ENCODE results near the gene NELFA. TPM values are rescaled to one million over a fixed set of nuclear protein-coding genes. Genes with fewer than 3 reads are reported as not detected.
A peak's percentile ranks its signal among the peaks of the same experiment; 100 is the strongest.

The NELFA gene
- total RNA-seq, 1 experiment from 2014 or later, result 56.1 TPM

DNA sequence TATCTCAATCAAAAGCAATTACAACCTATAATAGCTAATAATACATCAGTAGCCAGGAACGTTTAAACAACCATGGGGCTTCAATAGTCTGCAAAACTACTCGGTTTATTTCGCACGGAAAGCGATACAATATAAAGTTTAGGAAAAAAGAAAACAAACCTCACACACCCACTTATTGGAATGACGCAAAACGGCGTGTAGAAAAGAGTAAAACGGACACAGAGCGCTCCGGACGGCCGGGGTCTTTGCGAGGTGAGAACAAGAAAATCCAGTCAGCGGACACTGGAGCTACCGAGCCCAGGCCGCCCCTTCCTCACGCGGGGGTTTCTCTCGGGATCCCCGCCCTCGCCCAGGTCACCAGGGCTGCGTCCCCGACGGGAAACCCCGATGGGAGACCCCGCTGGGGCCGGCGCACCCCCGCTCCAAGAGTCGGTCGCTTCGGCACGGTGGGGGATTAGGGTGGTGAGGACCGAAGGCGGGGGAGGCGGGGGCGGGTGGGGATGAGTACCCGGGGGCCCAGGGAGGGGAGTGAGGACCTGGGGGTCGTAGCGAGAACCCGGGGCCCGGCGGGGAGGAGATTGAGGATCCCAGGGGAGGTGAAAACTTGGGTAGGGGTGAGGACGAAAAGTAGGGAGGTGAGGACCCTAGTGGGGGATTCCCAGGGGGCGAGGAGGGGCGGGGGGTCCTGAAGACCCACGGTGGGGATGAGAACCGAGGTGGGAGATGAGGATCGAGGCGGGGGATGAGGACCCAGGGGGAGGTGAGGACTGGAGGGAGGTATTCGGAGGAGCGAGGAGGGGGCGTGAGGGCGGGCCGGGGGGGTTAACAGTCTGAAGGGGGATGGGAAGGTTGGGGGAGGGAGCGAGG lies 737 bp downstream of the NELFA start:
- ChIA-PET CTCF (no interaction called here), POLR2A (no interaction called here), RAD21 (ENCODE audit: low non-redundant PET in 1 of 2, low total read pairs in 2 of 2, uncharacterized antibody in 2 of 2, unreplicated experiment in 2 of 2) (no interaction called here)
- intact Hi-C loops (cut with micrococcal nuclease), result loop anchor here (5.0 kb wide), 1 partner anchor 49 kb away; the partner anchor contains the start of gene NAT8L
- Histone ChIP-seq H3K27ac (ENCODE audit: low read depth, low read length) (peak overlapping the region; percentile 99; the same call in 1 of the 2 replicates), H3K4me3 (replicated peaks in 1 of 2; ENCODE audit: low read depth in 1 of 2, low read length in 2 of 2) (peak overlapping the region; percentile 97 to 98), H3K9me3 (ENCODE audit: control insufficient read depth in 1 of 2, insufficient read depth in 1 of 2, low read depth in 1 of 2, low read length in 2 of 2) (no peaks in the 10 kb centered on the region), H3K4me1 (ENCODE audit: control insufficient read depth in 1 of 2, insufficient read depth in 2 of 2, low read length in 2 of 2) (peaks cover 10 to 24% of the 10 kb centered on the region in 2 experiments; a peak in 3 of 4 replicates), H2AFZ (ENCODE audit: low read depth, low read length, poor library complexity, severe bottlenecking) (no peak overlapping the region), H4K20me1 (ENCODE audit: insufficient read depth) (peaks cover 6% of the 10 kb centered on the region), H3K4me2 (ENCODE audit: low read length) (peak overlapping the region; percentile 88), H3K36me3 (ENCODE audit: control insufficient read depth in 1 of 2, insufficient read depth in 2 of 2, low read length in 2 of 2) (peaks cover 14 to 15% of the 10 kb centered on the region in 2 experiments), H3K79me2 (ENCODE audit: insufficient read depth, low read length) (peaks cover 57% of the 10 kb centered on the region), H3K9ac (ENCODE audit: low read length) (peak overlapping the region; percentile 96), H3K9me2 (ENCODE audit: insufficient read depth) (no peaks in the 10 kb centered on the region), H3K27me3 (ENCODE audit: insufficient read depth, low read length) (no peaks in the 10 kb centered on the region)
- DNase-seq (ENCODE audit: low read depth, low spot score) (no peak), ATAC-seq (no peak)
- BruUV-seq (replicated peaks), result no TSS peak
- TF ChIP-seq SRF (IDR thresholded peaks at IDR 0.05; ENCODE audit: low read depth), result no peak
- TF ChIP-seq EGR1 (IDR thresholded peaks at IDR 0.05; ENCODE audit: low read depth), result no peak
- TF ChIP-seq, protein P1, sequence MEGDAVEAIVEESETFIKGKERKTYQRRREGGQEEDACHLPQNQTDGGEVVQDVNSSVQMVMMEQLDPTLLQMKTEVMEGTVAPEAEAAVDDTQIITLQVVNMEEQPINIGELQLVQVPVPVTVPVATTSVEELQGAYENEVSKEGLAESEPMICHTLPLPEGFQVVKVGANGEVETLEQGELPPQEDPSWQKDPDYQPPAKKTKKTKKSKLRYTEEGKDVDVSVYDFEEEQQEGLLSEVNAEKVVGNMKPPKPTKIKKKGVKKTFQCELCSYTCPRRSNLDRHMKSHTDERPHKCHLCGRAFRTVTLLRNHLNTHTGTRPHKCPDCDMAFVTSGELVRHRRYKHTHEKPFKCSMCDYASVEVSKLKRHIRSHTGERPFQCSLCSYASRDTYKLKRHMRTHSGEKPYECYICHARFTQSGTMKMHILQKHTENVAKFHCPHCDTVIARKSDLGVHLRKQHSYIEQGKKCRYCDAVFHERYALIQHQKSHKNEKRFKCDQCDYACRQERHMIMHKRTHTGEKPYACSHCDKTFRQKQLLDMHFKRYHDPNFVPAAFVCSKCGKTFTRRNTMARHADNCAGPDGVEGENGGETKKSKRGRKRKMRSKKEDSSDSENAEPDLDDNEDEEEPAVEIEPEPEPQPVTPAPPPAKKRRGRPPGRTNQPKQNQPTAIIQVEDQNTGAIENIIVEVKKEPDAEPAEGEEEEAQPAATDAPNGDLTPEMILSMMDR (IDR thresholded peaks at IDR 0.05 in 2 of 3, conservative IDR thresholded peaks at IDR 0.05 in 1 of 3; ENCODE audit: borderline replicate concordance in 1 of 3, insufficient read depth in 1 of 3, low read depth in 2 of 3, low read length in 2 of 3), result no peak
- TF ChIP-seq ZFX (IDR thresholded peaks at IDR 0.05), result no peak
- TF ChIP-seq CEBPB (IDR thresholded peaks at IDR 0.05; ENCODE audit: low read depth), result no peak
- TF ChIP-seq TCF7L2 (IDR thresholded peaks at IDR 0.05; ENCODE audit: borderline replicate concordance, extremely low read depth, insufficient read depth, insufficient read length), result no peak
- TF ChIP-seq, protein P2, sequence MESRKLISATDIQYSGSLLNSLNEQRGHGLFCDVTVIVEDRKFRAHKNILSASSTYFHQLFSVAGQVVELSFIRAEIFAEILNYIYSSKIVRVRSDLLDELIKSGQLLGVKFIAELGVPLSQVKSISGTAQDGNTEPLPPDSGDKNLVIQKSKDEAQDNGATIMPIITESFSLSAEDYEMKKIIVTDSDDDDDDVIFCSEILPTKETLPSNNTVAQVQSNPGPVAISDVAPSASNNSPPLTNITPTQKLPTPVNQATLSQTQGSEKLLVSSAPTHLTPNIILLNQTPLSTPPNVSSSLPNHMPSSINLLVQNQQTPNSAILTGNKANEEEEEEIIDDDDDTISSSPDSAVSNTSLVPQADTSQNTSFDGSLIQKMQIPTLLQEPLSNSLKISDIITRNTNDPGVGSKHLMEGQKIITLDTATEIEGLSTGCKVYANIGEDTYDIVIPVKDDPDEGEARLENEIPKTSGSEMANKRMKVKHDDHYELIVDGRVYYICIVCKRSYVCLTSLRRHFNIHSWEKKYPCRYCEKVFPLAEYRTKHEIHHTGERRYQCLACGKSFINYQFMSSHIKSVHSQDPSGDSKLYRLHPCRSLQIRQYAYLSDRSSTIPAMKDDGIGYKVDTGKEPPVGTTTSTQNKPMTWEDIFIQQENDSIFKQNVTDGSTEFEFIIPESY (IDR thresholded peaks at IDR 0.05; ENCODE audit: extremely low read depth, insufficient replicate concordance, low read length), result no peak
- TF ChIP-seq, protein P3, sequence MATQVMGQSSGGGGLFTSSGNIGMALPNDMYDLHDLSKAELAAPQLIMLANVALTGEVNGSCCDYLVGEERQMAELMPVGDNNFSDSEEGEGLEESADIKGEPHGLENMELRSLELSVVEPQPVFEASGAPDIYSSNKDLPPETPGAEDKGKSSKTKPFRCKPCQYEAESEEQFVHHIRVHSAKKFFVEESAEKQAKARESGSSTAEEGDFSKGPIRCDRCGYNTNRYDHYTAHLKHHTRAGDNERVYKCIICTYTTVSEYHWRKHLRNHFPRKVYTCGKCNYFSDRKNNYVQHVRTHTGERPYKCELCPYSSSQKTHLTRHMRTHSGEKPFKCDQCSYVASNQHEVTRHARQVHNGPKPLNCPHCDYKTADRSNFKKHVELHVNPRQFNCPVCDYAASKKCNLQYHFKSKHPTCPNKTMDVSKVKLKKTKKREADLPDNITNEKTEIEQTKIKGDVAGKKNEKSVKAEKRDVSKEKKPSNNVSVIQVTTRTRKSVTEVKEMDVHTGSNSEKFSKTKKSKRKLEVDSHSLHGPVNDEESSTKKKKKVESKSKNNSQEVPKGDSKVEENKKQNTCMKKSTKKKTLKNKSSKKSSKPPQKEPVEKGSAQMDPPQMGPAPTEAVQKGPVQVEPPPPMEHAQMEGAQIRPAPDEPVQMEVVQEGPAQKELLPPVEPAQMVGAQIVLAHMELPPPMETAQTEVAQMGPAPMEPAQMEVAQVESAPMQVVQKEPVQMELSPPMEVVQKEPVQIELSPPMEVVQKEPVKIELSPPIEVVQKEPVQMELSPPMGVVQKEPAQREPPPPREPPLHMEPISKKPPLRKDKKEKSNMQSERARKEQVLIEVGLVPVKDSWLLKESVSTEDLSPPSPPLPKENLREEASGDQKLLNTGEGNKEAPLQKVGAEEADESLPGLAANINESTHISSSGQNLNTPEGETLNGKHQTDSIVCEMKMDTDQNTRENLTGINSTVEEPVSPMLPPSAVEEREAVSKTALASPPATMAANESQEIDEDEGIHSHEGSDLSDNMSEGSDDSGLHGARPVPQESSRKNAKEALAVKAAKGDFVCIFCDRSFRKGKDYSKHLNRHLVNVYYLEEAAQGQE (IDR thresholded peaks at IDR 0.05; ENCODE audit: low read depth), result no peak
- TF ChIP-seq ELF1 (IDR thresholded peaks at IDR 0.05; ENCODE audit: borderline replicate concordance, low read depth), result no peak
- TF ChIP-seq SP1 (IDR thresholded peaks at IDR 0.05; ENCODE audit: low read depth), result no peak
- TF ChIP-seq JUND (IDR thresholded peaks at IDR 0.05), result no peak
- no peak for TF ChIP-seq EZH2phosphoT487 (IDR thresholded peaks at IDR 0.05; ENCODE audit: borderline replicate concordance)
- no peak for TF ChIP-seq SIN3A (IDR thresholded peaks at IDR 0.05; ENCODE audit: low read depth)
- no peak for TF ChIP-seq FOSL1 (IDR thresholded peaks at IDR 0.05; ENCODE audit: low read depth)
- TF ChIP-seq YY1 (IDR thresholded peaks at IDR 0.05; ENCODE audit: extremely low read depth, insufficient replicate concordance, low read depth, low read length), result no peak
- no peak for TF ChIP-seq ZNF274 (IDR thresholded peaks at IDR 0.05; ENCODE audit: low read depth, low read length)
- TF ChIP-seq CBX3 (IDR thresholded peaks at IDR 0.05; ENCODE audit: low read depth), result no peak

Data from HCT116 (cell line).